ENCODE data around the gene IL17RC. TPM values are rescaled to one million over a fixed set of nuclear protein-coding genes. Genes with fewer than 3 reads are reported as not detected.

The IL17RC gene
- total RNA-seq, 1 experiment from 2014 or later: 17.6 TPM

DNA sequence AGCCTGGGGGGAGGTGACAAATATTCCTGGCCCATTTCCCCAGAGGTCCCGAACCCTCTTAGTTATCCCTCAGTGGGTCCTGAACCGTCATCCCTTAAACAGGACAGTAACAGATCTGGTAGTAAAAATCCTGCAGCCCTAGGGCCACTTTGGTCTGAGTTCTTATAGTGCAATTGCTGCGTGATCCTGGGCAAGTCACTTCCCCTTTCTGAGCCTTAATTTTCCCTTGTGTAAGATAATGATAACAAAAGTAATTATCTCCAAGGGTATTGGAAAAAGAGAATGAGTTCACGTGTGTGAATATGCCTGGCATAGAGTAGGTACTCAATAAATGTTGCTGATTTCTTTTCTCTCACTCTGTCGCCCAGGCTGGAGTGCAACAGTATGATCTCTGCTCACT is 29.4 kb upstream of the IL17RC start:
- Histone ChIP-seq H2AFZ (ENCODE audit: low read depth, low read length, poor library complexity, severe bottlenecking) (no peak overlapping the region), H3K36me3 (ENCODE audit: control insufficient read depth in 1 of 2, insufficient read depth in 2 of 2, low read length in 2 of 2) (peaks cover 2 to 3% of the 10 kb centered on the region in 2 experiments; a peak in 3 of 4 replicates), H3K27me3 (ENCODE audit: insufficient read depth, low read length) (no peaks in the 10 kb centered on the region), H3K9me2 (ENCODE audit: insufficient read depth) (no peaks in the 10 kb centered on the region), H3K4me1 (ENCODE audit: control insufficient read depth in 1 of 2, insufficient read depth in 2 of 2, low read length in 2 of 2) (peaks cover 21 to 35% of the 10 kb centered on the region in 2 experiments), H3K27ac (ENCODE audit: low read depth, low read length) (no peak overlapping the region), H3K4me3 (replicated peaks in 1 of 2; ENCODE audit: low read depth in 1 of 2, low read length in 2 of 2) (no peak overlapping the region), H3K9me3 (ENCODE audit: control insufficient read depth in 1 of 2, insufficient read depth in 1 of 2, low read depth in 1 of 2, low read length in 2 of 2) (no peaks in the 10 kb centered on the region), H4K20me1 (ENCODE audit: insufficient read depth) (no peaks in the 10 kb centered on the region), H3K79me2 (ENCODE audit: insufficient read depth, low read length) (peaks cover 20% of the 10 kb centered on the region), H3K9ac (ENCODE audit: low read length) (no peak overlapping the region), H3K4me2 (ENCODE audit: low read length) (no peak overlapping the region)
- POLR2A ChIA-PET: no interaction called here
- CTCF ChIA-PET: no interaction called here
- TF ChIP-seq ELF1 (IDR thresholded peaks at IDR 0.05; ENCODE audit: borderline replicate concordance, low read depth) (no peak), TCF7L2 (IDR thresholded peaks at IDR 0.05; ENCODE audit: borderline replicate concordance, extremely low read depth, insufficient read depth, insufficient read length) (no peak), SRF (IDR thresholded peaks at IDR 0.05; ENCODE audit: low read depth) (no peak), YY1 (IDR thresholded peaks at IDR 0.05; ENCODE audit: extremely low read depth, insufficient replicate concordance, low read depth, low read length) (no peak), ZNF274 (IDR thresholded peaks at IDR 0.05; ENCODE audit: low read depth, low read length) (no peak), CBX3 (IDR thresholded peaks at IDR 0.05; ENCODE audit: low read depth) (no peak), EZH2 (IDR thresholded peaks at IDR 0.05) (no peak), POLR2AphosphoS5 (IDR thresholded peaks at IDR 0.05; ENCODE audit: low read depth, low read length) (no peak), JUND (IDR thresholded peaks at IDR 0.05) (no peak), POLR2A (IDR thresholded peaks at IDR 0.05; ENCODE audit: borderline replicate concordance, extremely low read depth, insufficient read depth, insufficient read length) (no peak), EGR1 (IDR thresholded peaks at IDR 0.05; ENCODE audit: low read depth) (no peak), SIN3A (IDR thresholded peaks at IDR 0.05; ENCODE audit: low read depth) (no peak), EZH2phosphoT487 (IDR thresholded peaks at IDR 0.05; ENCODE audit: borderline replicate concordance) (no peak), FOSL1 (IDR thresholded peaks at IDR 0.05; ENCODE audit: low read depth) (no peak), CEBPB (IDR thresholded peaks at IDR 0.05; ENCODE audit: low read depth) (no peak), ZFX (IDR thresholded peaks at IDR 0.05) (no peak)
- TF ChIP-seq, protein P1, sequence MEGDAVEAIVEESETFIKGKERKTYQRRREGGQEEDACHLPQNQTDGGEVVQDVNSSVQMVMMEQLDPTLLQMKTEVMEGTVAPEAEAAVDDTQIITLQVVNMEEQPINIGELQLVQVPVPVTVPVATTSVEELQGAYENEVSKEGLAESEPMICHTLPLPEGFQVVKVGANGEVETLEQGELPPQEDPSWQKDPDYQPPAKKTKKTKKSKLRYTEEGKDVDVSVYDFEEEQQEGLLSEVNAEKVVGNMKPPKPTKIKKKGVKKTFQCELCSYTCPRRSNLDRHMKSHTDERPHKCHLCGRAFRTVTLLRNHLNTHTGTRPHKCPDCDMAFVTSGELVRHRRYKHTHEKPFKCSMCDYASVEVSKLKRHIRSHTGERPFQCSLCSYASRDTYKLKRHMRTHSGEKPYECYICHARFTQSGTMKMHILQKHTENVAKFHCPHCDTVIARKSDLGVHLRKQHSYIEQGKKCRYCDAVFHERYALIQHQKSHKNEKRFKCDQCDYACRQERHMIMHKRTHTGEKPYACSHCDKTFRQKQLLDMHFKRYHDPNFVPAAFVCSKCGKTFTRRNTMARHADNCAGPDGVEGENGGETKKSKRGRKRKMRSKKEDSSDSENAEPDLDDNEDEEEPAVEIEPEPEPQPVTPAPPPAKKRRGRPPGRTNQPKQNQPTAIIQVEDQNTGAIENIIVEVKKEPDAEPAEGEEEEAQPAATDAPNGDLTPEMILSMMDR (IDR thresholded peaks at IDR 0.05 in 2 of 3, conservative IDR thresholded peaks at IDR 0.05 in 1 of 3; ENCODE audit: borderline replicate concordance in 1 of 3, insufficient read depth in 1 of 3, low read depth in 2 of 3, low read length in 2 of 3): no peak
- TF ChIP-seq, protein P2, sequence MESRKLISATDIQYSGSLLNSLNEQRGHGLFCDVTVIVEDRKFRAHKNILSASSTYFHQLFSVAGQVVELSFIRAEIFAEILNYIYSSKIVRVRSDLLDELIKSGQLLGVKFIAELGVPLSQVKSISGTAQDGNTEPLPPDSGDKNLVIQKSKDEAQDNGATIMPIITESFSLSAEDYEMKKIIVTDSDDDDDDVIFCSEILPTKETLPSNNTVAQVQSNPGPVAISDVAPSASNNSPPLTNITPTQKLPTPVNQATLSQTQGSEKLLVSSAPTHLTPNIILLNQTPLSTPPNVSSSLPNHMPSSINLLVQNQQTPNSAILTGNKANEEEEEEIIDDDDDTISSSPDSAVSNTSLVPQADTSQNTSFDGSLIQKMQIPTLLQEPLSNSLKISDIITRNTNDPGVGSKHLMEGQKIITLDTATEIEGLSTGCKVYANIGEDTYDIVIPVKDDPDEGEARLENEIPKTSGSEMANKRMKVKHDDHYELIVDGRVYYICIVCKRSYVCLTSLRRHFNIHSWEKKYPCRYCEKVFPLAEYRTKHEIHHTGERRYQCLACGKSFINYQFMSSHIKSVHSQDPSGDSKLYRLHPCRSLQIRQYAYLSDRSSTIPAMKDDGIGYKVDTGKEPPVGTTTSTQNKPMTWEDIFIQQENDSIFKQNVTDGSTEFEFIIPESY (IDR thresholded peaks at IDR 0.05; ENCODE audit: extremely low read depth, insufficient replicate concordance, low read length): no peak
- BruUV-seq (replicated peaks): no TSS peak
- DNase-seq (ENCODE audit: low read depth, low spot score) (no peak), ATAC-seq (no peak)
- RAD21 ChIA-PET (ENCODE audit: low non-redundant PET in 1 of 2, low total read pairs in 2 of 2, uncharacterized antibody in 2 of 2, unreplicated experiment in 2 of 2): no interaction called here
- intact Hi-C loops (cut with micrococcal nuclease): no loop called here
